ENCODE results near the gene PTPN4. TPM values are rescaled to one million over a fixed set of nuclear protein-coding genes. Genes with fewer than 3 reads are reported as not detected.

PTPN4 gene
- polyA plus RNA-seq, 3 donors = 22.6 to 25.8 (median 23.9) TPM

- DNase-seq (ENCODE audit: extremely low read depth in 1 of 11, low read depth in 9 of 11, low spot score in 4 of 11) = no peak
These were observed 3.8 kb upstream of the PTPN4 start for GRCh38 chr2:119755906-119756305.

GRCh38 chr2:119756837-119757236, 2.9 kb upstream of the PTPN4 start:
- no peak for DNase-seq (ENCODE audit: extremely low read depth in 1 of 11, low read depth in 9 of 11, low spot score in 4 of 11)

DNA sequence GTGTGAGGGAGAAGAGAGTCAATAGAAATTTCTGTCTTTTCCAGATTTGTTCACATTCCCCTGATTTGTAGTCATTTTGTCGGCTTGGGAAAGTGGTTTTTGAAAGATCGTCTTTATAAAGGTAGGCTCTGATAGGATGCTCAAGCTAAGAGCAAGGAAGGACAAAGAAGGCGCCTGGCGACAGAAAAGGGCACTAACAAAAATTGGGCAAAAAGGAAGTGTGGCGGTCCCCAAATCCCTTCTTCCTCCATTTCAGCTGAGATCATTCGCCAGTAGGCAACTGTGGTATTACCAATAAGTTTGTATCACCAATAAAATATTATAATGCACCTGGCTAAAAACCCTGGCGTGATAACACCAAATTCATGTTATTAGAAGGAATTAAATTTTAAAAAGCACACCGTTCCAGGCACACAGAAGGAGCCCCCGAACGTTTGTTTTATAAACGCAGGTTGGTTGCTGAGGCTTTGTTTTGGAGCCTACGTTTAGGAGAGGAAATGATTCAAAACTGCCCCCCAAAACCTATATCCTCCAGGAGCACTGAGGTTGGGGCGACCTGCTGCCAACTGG, 756 bp upstream of the PTPN4 start:
- no peak for DNase-seq (ENCODE audit: extremely low read depth in 1 of 11, low read depth in 9 of 11, low spot score in 4 of 11)

GRCh38 chr2:119760237-119760955, 674 bp downstream of the PTPN4 start:
- DNase-seq (ENCODE audit: extremely low read depth in 1 of 11, low read depth in 9 of 11, low spot score in 4 of 11) = peak in 4 of 11 donors; percentile 13 to 27 (median 26)

DNA sequence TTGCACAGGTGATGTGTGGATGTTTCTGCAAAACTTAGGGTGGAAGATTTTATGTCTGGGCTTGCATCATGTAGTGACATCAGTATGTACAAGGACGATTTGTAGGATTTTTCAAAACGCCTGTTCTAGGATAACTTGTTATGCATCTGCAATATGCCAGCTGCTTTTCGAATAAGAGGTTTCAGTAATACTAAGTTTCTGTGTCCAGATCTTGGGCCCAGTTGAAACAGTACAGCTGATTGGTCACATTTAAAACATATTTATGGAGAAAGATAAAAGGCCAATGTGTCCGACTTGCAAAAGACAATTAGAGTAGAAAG, 1.2 kb downstream of the PTPN4 start:
- peak in 3 of 11 donors; percentile 9 to 20 (median 16) for DNase-seq (ENCODE audit: extremely low read depth in 1 of 11, low read depth in 9 of 11, low spot score in 4 of 11)

GRCh38 chr2:119764832-119765231, 5.1 kb downstream of the PTPN4 start:
- DNase-seq (ENCODE audit: extremely low read depth in 1 of 11, low read depth in 9 of 11, low spot score in 4 of 11) = no peak

DNA sequence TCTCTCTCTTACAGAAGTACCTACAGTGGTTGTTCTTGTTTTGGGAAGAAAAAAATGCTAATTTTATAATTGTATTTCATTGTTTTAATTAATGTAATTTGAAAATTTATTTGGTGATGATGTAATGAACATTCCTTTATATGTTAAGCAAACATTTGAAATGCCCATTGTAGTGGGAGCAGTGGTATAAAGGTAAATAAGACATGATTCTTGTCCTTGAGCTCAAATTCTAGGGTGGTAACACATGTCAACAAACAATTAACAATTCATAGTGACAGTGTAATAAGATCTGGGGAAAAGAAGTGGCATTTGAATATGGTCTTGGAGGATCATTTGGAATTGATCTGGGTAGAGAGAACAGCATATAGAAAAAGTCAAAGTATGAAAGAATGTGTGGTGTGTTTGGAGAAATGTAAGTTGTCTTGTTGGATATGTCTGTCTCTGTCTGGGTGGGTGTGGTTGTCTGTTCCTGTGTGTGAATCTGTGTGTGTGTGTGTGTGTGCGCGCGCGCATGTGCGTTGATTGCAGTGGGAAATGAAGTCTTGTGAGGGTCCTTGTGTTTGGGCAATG, 5.8 kb downstream of the PTPN4 start:
- DNase-seq (ENCODE audit: extremely low read depth in 1 of 11, low read depth in 9 of 11, low spot score in 4 of 11) = no peak

- no peak for DNase-seq (ENCODE audit: extremely low read depth in 1 of 11, low read depth in 9 of 11, low spot score in 4 of 11)
These were observed 7.2 kb downstream of the PTPN4 start for GRCh38 chr2:119766944-119767343.

GRCh38 chr2:119768742-119769141, 9.0 kb downstream of the PTPN4 start:
- DNase-seq (ENCODE audit: extremely low read depth in 1 of 11, low read depth in 9 of 11, low spot score in 4 of 11) = no peak

GRCh38 chr2:119769645-119770044, 9.9 kb downstream of the PTPN4 start:
- DNase-seq (ENCODE audit: extremely low read depth in 1 of 11, low read depth in 9 of 11, low spot score in 4 of 11) = no peak

DNA sequence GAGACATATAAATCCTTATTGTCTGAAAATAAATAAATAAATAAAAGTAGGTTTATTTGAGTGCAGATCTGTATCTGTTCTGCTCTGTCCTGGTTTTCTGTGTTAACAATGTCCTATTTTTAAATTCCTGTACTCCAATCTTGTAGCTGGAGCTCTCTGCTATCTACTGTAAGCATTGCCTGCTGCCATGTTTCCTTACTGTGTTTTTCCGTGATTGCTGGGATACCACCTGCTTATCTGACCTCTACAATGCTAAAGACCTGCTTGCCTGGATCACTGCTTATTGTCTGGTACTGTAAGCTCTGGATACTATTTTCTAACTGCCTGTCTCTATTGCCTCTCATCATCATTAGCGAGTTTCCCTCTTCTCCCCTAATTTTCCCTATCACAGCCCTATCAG, 11.6 kb downstream of the PTPN4 start:
- DNase-seq (ENCODE audit: extremely low read depth in 1 of 11, low read depth in 9 of 11, low spot score in 4 of 11) = no peak

DNA sequence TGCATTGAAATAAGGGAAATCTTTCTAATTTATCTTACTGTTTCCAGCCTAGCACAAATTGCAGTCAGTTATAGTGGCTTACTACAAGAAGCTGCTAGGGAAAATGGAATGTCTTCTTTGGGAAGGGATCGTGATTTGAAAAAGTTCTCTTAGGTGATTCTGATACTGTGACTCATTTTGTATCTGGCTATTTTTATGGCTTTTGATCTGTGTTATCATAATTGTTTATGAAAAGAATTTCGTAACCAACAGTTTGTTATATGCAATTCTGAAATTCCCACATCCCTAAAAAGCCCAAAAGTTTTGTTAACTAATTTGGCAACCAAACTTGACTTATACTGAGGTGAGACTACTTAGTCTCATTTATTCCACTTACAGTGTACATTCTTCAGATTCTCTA, 12.4 kb downstream of the PTPN4 start:
- DNase-seq (ENCODE audit: extremely low read depth in 1 of 11, low read depth in 9 of 11, low spot score in 4 of 11) = no peak

- DNase-seq (ENCODE audit: extremely low read depth in 1 of 11, low read depth in 9 of 11, low spot score in 4 of 11) = no peak
These were observed 13.0 kb downstream of the PTPN4 start for GRCh38 chr2:119772767-119773166.

DNA sequence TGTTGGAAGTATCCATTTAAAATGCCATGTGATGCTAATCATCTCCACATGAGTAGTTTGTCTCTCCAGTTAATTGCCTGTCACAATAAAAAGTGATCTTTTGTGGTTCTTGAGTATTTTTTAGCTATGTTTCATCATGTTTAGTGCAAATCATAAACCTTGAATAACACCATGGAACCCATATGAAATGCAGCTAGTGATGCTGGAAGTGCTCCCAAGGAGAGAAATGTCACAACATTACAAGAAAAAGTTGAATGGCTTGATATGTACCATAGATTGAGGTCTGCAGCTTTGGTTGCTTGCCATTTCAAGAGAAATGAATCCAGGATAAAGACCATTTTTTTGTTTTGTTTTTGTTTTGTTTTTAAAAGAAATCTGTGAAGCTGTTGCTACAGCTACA, 14.3 kb downstream of the PTPN4 start:
- DNase-seq (ENCODE audit: extremely low read depth in 1 of 11, low read depth in 9 of 11, low spot score in 4 of 11) = no peak

DNA sequence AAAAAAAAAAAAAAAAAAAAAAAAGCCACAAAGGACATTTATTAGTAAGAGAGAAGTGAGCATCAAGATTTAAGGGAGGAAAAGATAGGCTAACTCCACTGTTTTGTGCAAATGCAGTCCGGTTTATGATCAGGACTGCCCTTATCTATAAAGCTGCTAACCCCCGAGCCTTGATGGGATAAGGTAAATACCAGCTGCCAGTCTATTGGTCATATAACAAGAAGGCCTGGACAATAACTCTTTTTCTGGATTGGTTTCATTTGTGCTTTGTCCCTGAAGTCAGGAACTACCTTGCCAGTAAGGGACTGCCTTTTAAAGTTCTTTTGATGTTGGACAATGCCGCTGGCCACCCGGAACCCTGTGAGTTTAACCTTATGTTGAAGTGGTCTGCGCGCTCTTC, 15.4 kb downstream of the PTPN4 start:
- DNase-seq (ENCODE audit: extremely low read depth in 1 of 11, low read depth in 9 of 11, low spot score in 4 of 11) = no peak

- no peak for DNase-seq (ENCODE audit: extremely low read depth in 1 of 11, low read depth in 9 of 11, low spot score in 4 of 11)
These were observed 22.7 kb downstream of the PTPN4 start for GRCh38 chr2:119782308-119783027.

GRCh38 chr2:119784876-119785275, 25.2 kb downstream of the PTPN4 start:
- no peak for DNase-seq (ENCODE audit: extremely low read depth in 1 of 11, low read depth in 9 of 11, low spot score in 4 of 11)

DNA sequence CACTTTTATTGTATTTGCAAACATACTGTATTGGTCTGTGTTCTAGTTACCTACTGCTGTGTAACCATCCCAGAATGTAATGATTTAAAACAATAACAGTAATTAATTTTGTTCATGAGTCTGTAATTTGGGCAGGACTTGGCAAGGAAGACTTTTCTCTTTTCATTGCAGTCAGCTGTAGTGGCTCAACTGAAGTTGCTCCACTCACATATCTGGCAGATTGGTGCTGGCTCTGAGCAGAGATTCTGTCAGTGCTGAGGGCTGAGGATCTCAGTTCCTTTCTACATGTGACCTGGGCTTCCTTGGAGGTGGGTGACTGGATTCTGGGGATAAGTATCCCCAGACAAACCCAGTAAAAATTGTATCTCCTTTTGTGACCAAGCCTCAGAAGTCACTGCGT, 26.6 kb downstream of the PTPN4 start:
- no peak for DNase-seq (ENCODE audit: extremely low read depth in 1 of 11, low read depth in 9 of 11, low spot score in 4 of 11)

- DNase-seq (ENCODE audit: extremely low read depth in 1 of 11, low read depth in 9 of 11, low spot score in 4 of 11) = no peak
These were observed 29.0 kb downstream of the PTPN4 start for GRCh38 chr2:119788752-119789151.

DNA sequence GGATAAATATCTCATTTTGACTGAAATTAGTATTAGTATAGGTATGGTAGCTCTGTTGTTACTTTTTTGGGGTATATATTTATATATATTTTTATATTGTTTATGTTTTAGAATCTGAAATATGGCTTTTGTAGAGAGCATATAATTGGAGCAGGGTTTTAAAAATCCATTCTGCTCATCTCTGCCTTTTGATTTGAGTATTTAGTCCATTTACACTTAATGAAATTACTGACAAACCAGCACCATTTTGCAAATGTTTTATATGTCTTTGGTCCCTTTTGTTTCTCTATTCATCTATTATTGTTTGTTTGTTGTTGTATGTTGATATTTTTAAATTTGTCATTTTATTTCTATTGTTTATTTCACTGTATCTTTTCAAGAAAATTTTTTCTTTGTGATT, 30.7 kb downstream of the PTPN4 start:
- no peak for DNase-seq (ENCODE audit: extremely low read depth in 1 of 11, low read depth in 9 of 11, low spot score in 4 of 11)

Measured in renal cortex interstitium (tissue), 11 donors.